Gastrocnemius medialis (tissue), 4 donors: Measurements from ENCODE around the gene SLC6A1. TPM values are rescaled to one million over a fixed set of nuclear protein-coding genes. Genes with fewer than 3 reads are reported as not detected.

Experiments used
- ATAC-seq, 2 donors: fragments of 150-250 bp; one replicate each; pipeline ENCODE4 v1.9.1; 2016
- DNase-seq, 2 donors: peaks; one replicate each; pipeline ENCODE4 v3.0.0-alpha.2; 2019
- H3K27ac ChIP-seq, 4 donors: fragments of 200-600 bp; sonication (generic); 1 replicate in 1 of 4; 2 replicates in 3 of 4; pipeline ENCODE4 v1.5.1; 2016 to 2018; ENCODE audit warnings: mild to moderate bottlenecking in 2 of 4, moderate library complexity in 1 of 4
- H3K27me3 ChIP-seq, 3 donors: fragments of 200-600 bp; sonication (generic) in 2 of 3; 1 replicate in 1 of 3; 2 replicates in 2 of 3; pipeline versions ENCODE4 v1.5.1 to v1.6.0; 2016 to 2019; ENCODE audit warnings: mild to moderate bottlenecking in 1 of 3, moderate library complexity in 1 of 3
- H3K36me3 ChIP-seq, 2 donors: fragments of 200-600 bp; sonication (generic) in 1 of 2; one replicate each; pipeline ENCODE4 v1.5.1; 2017 to 2018
- H3K4me1 ChIP-seq, 2 donors: fragments of 200-600 bp; sonication (generic) in 1 of 2; one replicate each; pipeline ENCODE4 v1.5.1; 2016 to 2017; ENCODE audit warnings: mild to moderate bottlenecking in 2 of 2
- H3K4me3 ChIP-seq, 4 donors: fragments of 200-600 bp; sonication (generic) in 3 of 4; 1 replicate in 1 of 4; 2 replicates in 3 of 4; pipeline ENCODE4 v1.5.1; 2016 to 2019; ENCODE audit warnings: mild to moderate bottlenecking in 2 of 4
- H3K9me3 ChIP-seq, 3 donors: fragments of 200-600 bp; sonication (generic) in 2 of 3; 1 replicate in 1 of 3; 2 replicates in 2 of 3; pipeline ENCODE4 v1.5.1; 2016 to 2019
- CTCF ChIP-seq, 5 experiments: fragments of 450-650 bp in 3 of 5; fragments of 200-600 bp in 2 of 5; sonication (generic) in 2 of 5; IDR thresholded peaks in 4 of 5; conservative IDR thresholded peaks in 1 of 5; 1 replicate in 4 of 5; 2 replicates in 1 of 5; pipeline ENCODE4 v1.5.1; 2016 to 2019; ENCODE audit warnings: antibody characterized with exemption in 5 of 5, mild to moderate bottlenecking in 3 of 5, moderate library complexity in 3 of 5
- POLR2A ChIP-seq, 2 donors: fragments of 450-650 bp; IDR thresholded peaks; one replicate each; pipeline ENCODE4 v1.6.1; 2017; ENCODE audit warnings: antibody characterized with exemption in 2 of 2, mild to moderate bottlenecking in 2 of 2, moderate library complexity in 2 of 2
- in situ Hi-C, 4 donors: fragments of 200-750 bp; cut with MboI; loops; one replicate each; pipeline versions ENCODE4 v1.15.0 to v1.8.0; 2017; ENCODE audit warnings: low sequenced_read_pairs in 4 of 4
- intact Hi-C: fragments of 100-400 bp; cut with DNase I; formaldehyde crosslinking; loops from one replicate; pipeline ENCODE4 v1.15.1; 2023; ENCODE audit warnings: low total_unique reads
- total RNA-seq, 4 donors: library from RNA; depleted of rRNA; stranded (reverse); fragments of >200 nt; gene quantifications; one replicate each; pipeline versions ENCODE4 v1.1.0 to v1.2.3, GENCODE V29; 2016

SLC6A1 gene
- total RNA-seq, 4 donors from 2014 or later, result 0.23 to 0.36 (median 0.31) TPM

GRCh38 chr3:11056531-11057050, 64.0 kb downstream of the SLC6A1 start:
- TF ChIP-seq CTCF (IDR thresholded peaks at IDR 0.05 in 4 of 5, conservative IDR thresholded peaks at IDR 0.05 in 1 of 5), result no peak
- no peak for TF ChIP-seq POLR2A (IDR thresholded peaks at IDR 0.05)
- in situ Hi-C loops (loop anchor here (5.0 to 25.0 kb wide), 7 partner anchors 102 to 302 kb away; no protein-coding TSS in a partner anchor), intact Hi-C loops (no loop called here)
- no peaks in the 10 kb centered on the region for H3K9me3 ChIP-seq
- DNase-seq (no peak), ATAC-seq (no peak)
- H3K27me3 ChIP-seq, result peaks cover 0 to 7% (median 5%) of the 10 kb centered on the region in 3 donors
- H3K4me1 ChIP-seq, result peaks cover 0 to 3% of the 10 kb centered on the region in 2 donors
- H3K4me3 ChIP-seq, result no peak overlapping the region
- H3K36me3 ChIP-seq, result no peaks in the 10 kb centered on the region
- H3K27ac ChIP-seq, result no peak overlapping the region

- no peaks in the 10 kb centered on the region for H3K36me3 ChIP-seq
- no peaks in the 10 kb centered on the region for H3K9me3 ChIP-seq
- no peak for DNase-seq
- H3K4me1 ChIP-seq, result peaks cover 0 to 3% of the 10 kb centered on the region in 2 donors
- in situ Hi-C loops, result loop anchor here (5.0 to 25.0 kb wide), 7 partner anchors 103 to 303 kb away; no protein-coding TSS in a partner anchor
- H3K27ac ChIP-seq, result no peak overlapping the region
- H3K4me3 ChIP-seq, result no peak overlapping the region
- TF ChIP-seq CTCF (IDR thresholded peaks at IDR 0.05 in 4 of 5, conservative IDR thresholded peaks at IDR 0.05 in 1 of 5) (no peak), POLR2A (IDR thresholded peaks at IDR 0.05) (no peak)
- no peak for ATAC-seq
- H3K27me3 ChIP-seq, result peaks cover 0 to 7% (median 5%) of the 10 kb centered on the region in 3 donors
- intact Hi-C loops, result no loop called here
These were observed 65.1 kb downstream of the SLC6A1 start for GRCh38 chr3:11057655-11058054.

- ATAC-seq, result peak in 1 of 2 donors; percentile 73
- Histone ChIP-seq H3K4me3 (no peak overlapping the region), H3K27me3 (peaks cover 0 to 7% (median 5%) of the 10 kb centered on the region in 3 donors), H3K27ac (no peak overlapping the region), H3K36me3 (no peaks in the 10 kb centered on the region), H3K4me1 (peaks cover 0 to 3% of the 10 kb centered on the region in 2 donors), H3K9me3 (no peaks in the 10 kb centered on the region)
- in situ Hi-C loops (loop anchor here (5.0 to 25.0 kb wide), 7 partner anchors 104 to 304 kb away; no protein-coding TSS in a partner anchor), intact Hi-C loops (no loop called here)
- TF ChIP-seq POLR2A (IDR thresholded peaks at IDR 0.05), result no peak
- peak; percentile 56 to 76 (median 74) for TF ChIP-seq CTCF (IDR thresholded peaks at IDR 0.05 in 4 of 5, conservative IDR thresholded peaks at IDR 0.05 in 1 of 5)
- DNase-seq, result peak; percentile 12 to 27
These were observed 66.7 kb downstream of the SLC6A1 start for GRCh38 chr3:11059090-11059798.

DNA sequence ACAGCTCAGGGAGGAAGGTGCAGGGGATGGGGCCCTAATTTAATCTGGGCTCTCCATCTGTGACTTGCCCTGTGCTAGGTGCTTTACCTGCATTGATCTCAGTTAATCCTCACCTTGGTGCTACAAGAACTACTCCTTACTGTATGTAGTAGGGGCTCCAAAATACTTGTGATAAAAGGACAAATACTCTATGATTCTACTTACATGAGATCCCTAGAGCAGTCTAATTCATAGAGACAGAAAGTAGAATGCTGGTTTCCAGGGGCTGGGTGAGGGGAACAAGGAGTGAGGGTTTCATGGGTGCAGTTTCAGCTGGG, 67.2 kb downstream of the SLC6A1 start:
- H3K4me1 ChIP-seq, result peaks cover 0 to 3% of the 10 kb centered on the region in 2 donors
- no peak overlapping the region for H3K4me3 ChIP-seq
- ATAC-seq (peak in 1 of 2 donors; percentile 11), DNase-seq (no peak)
- peaks cover 0 to 7% (median 5%) of the 10 kb centered on the region in 3 donors for H3K27me3 ChIP-seq
- no peaks in the 10 kb centered on the region for H3K36me3 ChIP-seq
- H3K9me3 ChIP-seq, result no peaks in the 10 kb centered on the region
- peak in 1 of 5 experiments; percentile 4 for TF ChIP-seq CTCF (IDR thresholded peaks at IDR 0.05 in 4 of 5, conservative IDR thresholded peaks at IDR 0.05 in 1 of 5)
- TF ChIP-seq POLR2A (IDR thresholded peaks at IDR 0.05), result no peak
- intact Hi-C loops (loop anchor here (1.0 to 10.0 kb wide), 5 partner anchors 95 to 305 kb away; partner anchors contain the start of gene HRH1), in situ Hi-C loops (loop anchor here (5.0 to 25.0 kb wide), 8 partner anchors 105 to 305 kb away; no protein-coding TSS in a partner anchor)
- no peak overlapping the region for H3K27ac ChIP-seq
